Activated CD8-positive, alpha-beta T cell treated with anti-CD3 and anti-CD28 coated beads for 36 hours (primary cell): ENCODE results near the gene ZIC5. TPM values are rescaled to one million over a fixed set of nuclear protein-coding genes. Genes with fewer than 3 reads are reported as not detected.

ENCODE experiments used
- ATAC-seq: fragments of 200-7000 bp; cut with Tn5 transposase; one replicate; pipeline ENCODE4 v1.10.0; 2021; ENCODE audit warnings: mild to moderate bottlenecking, moderate library complexity
- CTCF ChIA-PET: fragments of 350-600 bp; sonication (Branson Sonifier 250); formaldehyde crosslinking; loops from one replicate; lab custom pipeline; 2021; ENCODE audit warnings: antibody characterized with exemption; lab: Charles Lee
- POLR2A ChIA-PET: fragments of 350-600 bp; sonication (Branson Sonifier 250); formaldehyde crosslinking; loops from one replicate; lab custom pipeline; 2021; ENCODE audit warnings: antibody characterized with exemption; lab: Charles Lee
- DNase-seq: peaks from one replicate; pipeline ENCODE4 v3.0.0-alpha.2; 2020
- H3K27ac Mint-ChIP-seq: one replicate; pipeline ENCODE4 v1.8.0; 2021; ENCODE audit warnings: mild to moderate bottlenecking, mixed read lengths
- H3K27me3 Mint-ChIP-seq: one replicate; pipeline ENCODE4 v1.8.0; 2021; ENCODE audit warnings: mixed read lengths
- H3K36me3 Mint-ChIP-seq: one replicate; pipeline ENCODE4 v1.8.0; 2021; ENCODE audit warnings: low read depth, mixed read lengths
- H3K4me1 Mint-ChIP-seq: one replicate; pipeline ENCODE4 v1.8.0; 2021; ENCODE audit warnings: low read depth, mixed read lengths
- H3K4me3 Mint-ChIP-seq: one replicate; pipeline ENCODE4 v1.8.0; 2021; ENCODE audit warnings: mild to moderate bottlenecking, moderate library complexity, mixed read lengths
- H3K9me3 Mint-ChIP-seq: one replicate; pipeline ENCODE4 v1.8.0; 2021; ENCODE audit warnings: mixed read lengths
- CTCF ChIP-seq: fragments of 200-600 bp; IDR thresholded peaks from one replicate; pipeline ENCODE4 v1.8.0; 2022; ENCODE audit warnings: antibody characterized with exemption, mild to moderate bottlenecking
- intact Hi-C: fragments of 100-400 bp; cut with micrococcal nuclease; formaldehyde crosslinking; loops from one replicate; pipeline ENCODE4 v1.10.0; 2022
- total RNA-seq, 2 experiments: library from RNA; stranded (reverse); gene quantifications; one replicate each; pipeline ENCODE4 v1.2.3, GENCODE V29; 2021

ZIC5 gene
- total RNA-seq, 2 experiments from 2014 or later, result not detected

- ATAC-seq, result peak; percentile 20
- intact Hi-C loops, result loop anchor here (5.0 kb wide), 1 partner anchor 33 kb away; no protein-coding TSS in a partner anchor
- no peak for DNase-seq
These were observed 11.9 kb downstream of the ZIC5 start for GRCh38 chr13:99959540-99960230.

GRCh38 chr13:99959127-99959539, 12.4 kb downstream of the ZIC5 start:
- no peaks in the 10 kb centered on the region for H3K9me3 Mint-ChIP-seq
- H3K27ac Mint-ChIP-seq, result no peak overlapping the region
- intact Hi-C loops, result loop anchor here (5.0 kb wide), 1 partner anchor 33 kb away; no protein-coding TSS in a partner anchor
- no peak for TF ChIP-seq CTCF
- POLR2A ChIA-PET, result interaction anchor here (1.9 kb wide), 1 partner anchor 30 kb away, joined by 4 read pairs; no protein-coding TSS in a partner anchor
- ATAC-seq, result no peak
- no peak for DNase-seq
- H3K27me3 Mint-ChIP-seq, result peaks cover 81% of the 10 kb centered on the region
- CTCF ChIA-PET, result interaction anchor here (1.2 to 2.9 kb wide), 4 partner anchors 17 to 557 kb away, joined by 3 to 8 read pairs (median 4); no protein-coding TSS in a partner anchor
- no peak overlapping the region for H3K4me3 Mint-ChIP-seq
- no peaks in the 10 kb centered on the region for H3K36me3 Mint-ChIP-seq
- peaks cover 16% of the 10 kb centered on the region for H3K4me1 Mint-ChIP-seq

More at GRCh38 chr13:99959540-99960230, 11.9 kb downstream of the ZIC5 start:
- Mint-ChIP-seq H3K27me3 (peaks cover 79% of the 10 kb centered on the region), H3K4me3 (peak overlapping the region; percentile 40), H3K4me1 (peaks cover 16% of the 10 kb centered on the region), H3K27ac (no peak overlapping the region), H3K9me3 (no peaks in the 10 kb centered on the region), H3K36me3 (no peaks in the 10 kb centered on the region)
- ChIA-PET CTCF (interaction anchor here (1.2 kb wide), 1 partner anchor 68 kb away, joined by 3 read pairs; no protein-coding TSS in a partner anchor), POLR2A (no interaction called here)
- no peak for TF ChIP-seq CTCF

- no peak for DNase-seq
These were observed 13.0 kb downstream of the ZIC5 start for GRCh38 chr13:99958406-99959126.

DNA sequence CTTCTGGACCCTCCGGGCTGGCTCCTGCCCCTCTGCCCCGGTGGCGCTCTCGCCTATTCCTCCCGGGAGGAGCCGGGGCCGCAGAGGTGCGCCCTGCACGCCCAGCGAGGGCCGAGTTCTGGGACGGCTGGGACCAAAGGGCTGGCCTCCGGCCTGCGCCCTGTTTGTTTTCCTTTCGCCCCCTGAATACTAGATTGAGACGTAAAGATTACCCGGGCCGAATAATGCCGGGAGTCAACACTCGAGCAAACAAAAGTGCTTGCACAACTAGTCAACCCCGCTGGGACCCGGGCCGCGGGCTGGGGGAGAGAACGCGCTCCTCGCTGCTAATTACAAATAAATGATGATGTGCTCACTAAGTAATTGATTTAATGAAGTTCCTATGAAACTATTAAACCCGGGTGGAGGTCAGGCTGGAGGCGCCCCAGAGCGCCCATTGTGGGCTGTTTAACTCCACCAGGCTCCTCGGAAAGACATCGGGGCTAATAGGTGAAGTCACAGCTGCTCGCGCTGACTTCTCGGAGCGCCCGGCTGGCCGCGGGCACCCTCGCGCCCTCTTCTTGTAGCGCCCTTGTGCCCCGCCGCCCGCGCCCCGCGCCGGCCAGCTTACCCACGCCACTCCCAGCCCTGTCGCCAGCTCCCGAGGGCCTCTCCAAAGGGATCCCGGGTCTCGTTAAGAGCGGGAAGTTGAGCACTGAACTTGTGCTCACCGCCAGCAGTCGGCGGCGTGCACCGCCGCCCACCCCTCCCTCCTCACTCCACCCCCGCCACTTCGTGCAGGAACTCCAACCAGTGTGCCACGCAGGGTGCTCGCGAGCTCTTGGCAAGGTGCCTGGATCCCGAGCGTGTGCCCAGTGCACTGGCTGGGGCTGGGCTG, 14.9 kb downstream of the ZIC5 start:
- H3K9me3 Mint-ChIP-seq, result no peaks in the 10 kb centered on the region
- peak overlapping the region; percentile 24 for H3K4me3 Mint-ChIP-seq
- peaks cover 16% of the 10 kb centered on the region for H3K4me1 Mint-ChIP-seq
- ChIA-PET CTCF (interaction anchor here (1.0 to 2.9 kb wide), 5 partner anchors 40 to 559 kb away, joined by 3 to 8 read pairs (median 3); no protein-coding TSS in a partner anchor), POLR2A (no interaction called here)
- H3K27ac Mint-ChIP-seq, result no peak overlapping the region
- no peaks in the 10 kb centered on the region for H3K36me3 Mint-ChIP-seq
- intact Hi-C loops, result loop anchor here (5.0 kb wide), 1 partner anchor 36 kb away; no protein-coding TSS in a partner anchor
- ATAC-seq (no peak), DNase-seq (peak; percentile 12)
- no peak for TF ChIP-seq CTCF
- peaks cover 76% of the 10 kb centered on the region for H3K27me3 Mint-ChIP-seq

More at GRCh38 chr13:99958406-99959126, 13.0 kb downstream of the ZIC5 start:
- Mint-ChIP-seq H3K27me3 (peaks cover 77% of the 10 kb centered on the region), H3K4me3 (no peak overlapping the region), H3K36me3 (no peaks in the 10 kb centered on the region), H3K9me3 (no peaks in the 10 kb centered on the region), H3K4me1 (peaks cover 16% of the 10 kb centered on the region), H3K27ac (no peak overlapping the region)
- no peak for TF ChIP-seq CTCF
- ChIA-PET POLR2A (interaction anchor here (0.9 to 1.9 kb wide), 2 partner anchors 8 to 31 kb away, joined by 4 to 5 read pairs; no protein-coding TSS in a partner anchor), CTCF (interaction anchor here (1.2 to 2.9 kb wide), 4 partner anchors 17 to 557 kb away, joined by 3 to 8 read pairs (median 4); no protein-coding TSS in a partner anchor)
- intact Hi-C loops, result loop anchor here (5.0 kb wide), 1 partner anchor 34 kb away; no protein-coding TSS in a partner anchor
- no peak for ATAC-seq
